HG03039 (cell line): ENCODE results near the gene CBY1.

Source experiments
- ATAC-seq: cut with Tn5 transposase; IDR thresholded peaks from one replicate; pipeline ENCODE4 v1.9.1; 2021; ENCODE audit warnings: mild to moderate bottlenecking, moderate library complexity; ENCODE audit not compliant: unreplicated experiment

The CBY1 gene

GRCh38 chr22:38649841-38650522 is 6.5 kb upstream of the CBY1 start:
- ATAC-seq, result no peak

GRCh38 chr22:38652859-38653258 is 3.6 kb upstream of the CBY1 start:
- no peak for ATAC-seq

DNA sequence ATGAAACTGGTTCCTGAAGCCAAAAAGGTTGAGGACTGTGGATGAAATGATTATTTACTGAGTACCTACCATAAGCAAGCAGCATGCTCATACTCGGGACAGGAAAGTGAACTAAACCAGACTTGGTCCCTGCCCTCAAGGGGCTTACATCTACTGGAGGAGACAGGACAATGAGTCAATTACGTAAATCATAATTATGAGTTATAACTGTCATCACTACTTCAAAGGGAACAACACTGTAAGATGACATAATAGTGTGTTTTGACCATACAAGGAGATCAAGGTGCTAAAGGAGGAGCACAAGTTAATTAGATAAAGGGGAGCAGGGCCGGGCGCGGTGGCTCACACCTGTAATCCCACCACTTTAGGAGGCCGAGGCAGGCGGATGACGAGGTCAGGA is 2.7 kb upstream of the CBY1 start:
- ATAC-seq, result no peak

DNA sequence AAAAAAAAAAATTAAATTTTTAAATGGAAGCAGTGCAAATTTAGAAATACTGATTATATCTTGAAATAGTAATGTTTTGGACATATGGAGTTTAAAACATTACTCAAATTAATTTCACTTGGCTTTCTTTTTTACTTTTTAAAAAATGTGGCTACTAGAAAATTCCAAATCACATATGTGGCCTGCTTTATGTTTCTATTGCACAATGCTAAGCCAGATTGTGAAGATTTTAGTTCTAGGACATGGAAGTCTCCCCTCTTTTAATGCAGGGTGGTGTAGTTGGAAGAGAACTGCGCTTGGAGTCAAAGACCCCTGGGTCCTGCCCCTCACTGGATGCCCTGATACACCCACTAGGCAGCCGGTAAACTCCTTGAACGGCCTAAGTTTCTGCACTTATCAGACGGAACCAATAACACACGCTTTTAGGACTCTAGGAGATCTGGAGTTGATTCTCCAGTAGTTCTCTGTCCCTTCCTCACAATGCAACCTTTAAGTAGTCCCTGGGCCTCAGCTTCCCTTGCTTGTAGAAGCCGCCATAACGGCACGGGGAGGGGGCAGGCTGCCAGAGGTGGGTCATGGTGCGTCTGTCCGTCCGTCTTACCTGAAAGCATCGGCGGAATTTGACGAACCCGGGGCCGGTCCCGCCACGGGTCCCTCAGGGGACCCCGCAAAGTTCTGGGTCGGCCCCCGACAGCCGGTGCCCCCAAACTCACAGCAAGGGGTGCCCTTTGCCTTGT is 751 bp upstream of the CBY1 start:
- ATAC-seq, result peak; percentile 4

GRCh38 chr22:38657045-38657909 is 839 bp downstream of the CBY1 start:
- ATAC-seq, result no peak

- ATAC-seq, result no peak
Observed at GRCh38 chr22:38674888-38675287, 18.4 kb downstream of the CBY1 start.

DNA sequence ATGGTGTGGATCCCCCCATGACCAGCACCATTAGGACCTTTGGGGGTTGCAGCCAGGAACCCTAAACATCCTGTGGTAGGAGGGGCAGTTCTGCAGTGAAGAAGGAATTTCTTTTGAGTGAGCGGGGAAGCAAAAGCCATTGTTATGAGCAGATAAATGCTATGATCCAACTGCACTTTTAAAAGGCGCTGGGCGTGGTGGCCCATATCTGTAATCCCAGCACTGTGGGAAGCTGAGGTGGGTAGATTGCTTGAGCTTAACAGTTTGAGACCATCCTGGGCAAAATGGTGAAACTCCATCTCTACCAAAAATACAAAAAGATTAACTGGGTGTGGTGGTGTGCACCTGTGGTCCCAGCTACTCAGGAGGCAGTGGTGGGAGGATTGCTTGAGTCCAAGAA is 19.4 kb downstream of the CBY1 start:
- ATAC-seq, result no peak

- peak; percentile 87 for ATAC-seq
Observed at GRCh38 chr22:38681582-38682335, 25.3 kb downstream of the CBY1 start, which contains the start of gene TOMM22. TSS of gene TOMM22 (plus strand) at chr22:38681957. CDS start at chr22:38681979, 22 bp downstream.

- no peak for ATAC-seq
Observed at GRCh38 chr22:38684895-38685294, 28.5 kb downstream of the CBY1 start.

GRCh38 chr22:38685761-38686160 is 29.3 kb downstream of the CBY1 start:
- no peak for ATAC-seq

GRCh38 chr22:38689651-38690050 is 33.2 kb downstream of the CBY1 start:
- ATAC-seq, result no peak

DNA sequence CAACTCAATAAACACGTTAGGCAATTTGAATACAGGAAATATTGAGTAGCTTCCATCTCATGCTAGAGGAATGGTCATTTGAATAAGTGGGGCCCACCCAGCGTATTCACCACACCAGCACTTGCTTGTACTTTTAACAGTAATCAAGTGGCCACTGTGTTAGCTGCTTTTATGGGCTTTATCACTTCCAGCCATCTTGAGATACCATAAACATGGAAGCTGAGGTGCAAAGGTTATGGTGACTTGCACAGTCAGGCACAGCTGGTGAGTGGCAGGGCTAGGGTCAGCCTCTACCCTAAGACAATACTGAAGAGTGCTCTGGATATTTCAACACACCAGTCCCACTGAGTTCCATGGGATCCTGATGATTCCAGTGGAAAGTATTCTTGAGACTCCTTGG is 37.6 kb downstream of the CBY1 start:
- no peak for ATAC-seq

DNA sequence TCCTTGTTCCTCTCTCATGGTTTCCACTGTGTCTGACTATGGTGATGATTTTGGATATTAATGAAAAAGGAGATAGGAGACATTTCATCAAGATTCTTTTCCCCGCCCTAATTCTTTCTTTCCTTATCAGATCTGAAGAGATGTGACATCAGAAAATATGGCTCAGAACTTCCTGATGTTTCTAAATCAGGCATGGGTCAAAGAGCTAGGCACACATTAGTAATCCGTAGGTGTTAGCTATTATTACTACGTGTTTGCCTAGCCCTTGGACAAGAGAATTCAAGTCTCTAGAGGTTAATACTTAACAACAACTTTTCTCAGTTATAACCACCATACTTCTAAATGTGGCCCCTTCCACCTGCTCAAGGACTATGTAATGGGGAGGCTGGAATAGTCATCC is 38.5 kb downstream of the CBY1 start:
- ATAC-seq, result no peak

GRCh38 chr22:38696606-38697424 is 40.4 kb downstream of the CBY1 start:
- ATAC-seq, result no peak

DNA sequence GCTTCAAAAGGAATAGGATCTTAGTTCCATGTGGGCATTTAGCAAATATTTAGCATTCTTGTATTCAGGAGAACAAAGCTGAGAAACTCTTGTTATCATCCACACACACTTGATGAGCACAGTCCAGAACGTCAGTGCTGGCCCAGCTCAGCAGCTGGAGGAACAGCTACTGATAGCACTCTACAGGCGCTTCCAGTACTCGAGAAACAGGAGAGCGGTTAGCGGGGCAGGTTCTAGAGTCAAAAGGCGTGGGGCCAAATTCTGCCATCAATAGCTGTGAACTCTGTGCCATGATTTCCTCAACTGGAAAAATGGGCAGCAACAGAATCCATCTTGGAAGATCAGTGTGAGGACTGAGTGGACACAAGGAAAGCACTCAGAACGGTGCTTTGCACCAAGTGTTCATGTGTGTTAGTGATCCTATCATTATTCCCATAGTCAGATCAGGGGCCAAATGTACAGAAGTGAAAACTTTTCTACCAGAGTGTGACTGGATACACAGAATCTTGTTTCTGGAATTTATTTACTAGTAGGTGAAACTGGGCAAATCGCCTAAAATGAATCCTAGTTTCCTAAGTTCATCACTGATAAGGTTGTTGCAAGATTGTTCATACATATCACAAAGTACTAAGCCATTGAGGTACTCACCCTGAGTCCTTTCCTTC is 41.1 kb downstream of the CBY1 start:
- ATAC-seq, result no peak

GRCh38 chr22:38698407-38699094 is 42.1 kb downstream of the CBY1 start:
- ATAC-seq, result no peak

GRCh38 chr22:38699143-38699542 is 42.7 kb downstream of the CBY1 start:
- no peak for ATAC-seq

DNA sequence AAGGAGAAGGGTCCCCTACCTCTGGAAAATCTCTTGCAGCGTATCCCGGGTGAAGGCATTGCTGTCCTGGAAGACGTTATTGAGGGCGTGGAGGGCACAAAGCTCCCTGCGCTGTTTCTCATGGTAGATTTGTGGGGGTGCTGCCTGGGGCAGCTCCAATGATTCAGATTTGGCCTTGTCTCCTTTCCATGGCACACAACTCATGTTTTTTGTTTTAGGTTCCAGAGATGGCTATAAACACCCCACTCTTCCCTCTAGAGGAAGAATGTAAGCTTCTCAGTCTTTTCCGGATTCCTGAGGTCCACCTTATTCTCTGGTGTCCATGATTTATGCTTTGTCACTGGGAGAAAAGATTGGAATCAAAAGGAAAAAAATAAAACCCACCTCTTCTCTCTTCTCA is 43.3 kb downstream of the CBY1 start:
- no peak for ATAC-seq

DNA sequence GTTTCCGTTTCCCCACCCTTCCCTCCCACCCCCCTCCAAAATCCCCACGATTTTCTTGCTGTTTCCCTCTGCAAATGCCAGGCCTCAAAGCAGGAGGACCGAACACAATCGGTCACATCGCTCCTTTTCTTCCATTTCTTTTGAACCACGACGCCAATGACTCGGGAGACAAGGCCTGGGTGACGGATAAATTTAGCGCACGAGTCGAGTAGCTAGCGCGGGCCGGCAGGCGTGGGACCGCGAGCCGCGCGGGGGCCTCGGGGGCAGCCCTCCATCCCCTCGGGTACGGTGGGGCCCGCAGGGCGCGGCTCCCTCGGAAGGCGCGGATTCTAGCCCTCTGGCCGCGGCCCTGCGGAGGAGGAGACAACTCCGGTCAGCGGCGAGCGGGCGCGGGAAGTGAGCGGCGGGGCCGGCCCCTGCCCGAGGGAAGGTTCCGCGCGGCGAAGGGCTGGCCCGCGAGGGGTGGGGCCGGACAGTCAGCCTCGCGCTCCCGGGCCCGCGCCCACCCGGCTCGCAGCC is 43.9 kb downstream of the CBY1 start:
- ATAC-seq, result no peak
